HepG2 (cell line): ENCODE results near the gene DLL4. TPM values are rescaled to one million over a fixed set of nuclear protein-coding genes. Genes with fewer than 3 reads are reported as not detected.

ENCODE experiments used
- AGO1 ChIP-seq: fragments of 200-400 bp; formaldehyde crosslinking; IDR thresholded peaks from 2 replicates; pipeline ENCODE4 v1.6.1; 2017; ENCODE audit warnings: mild to moderate bottlenecking, low read depth, low read length, moderate library complexity; ENCODE audit not compliant: poor library complexity, severe bottlenecking
- BORCS8-MEF2B ChIP-seq: sonication (generic); formaldehyde crosslinking; IDR thresholded peaks from 2 replicates; pipeline ENCODE4 v1.8.0; 2022; ENCODE audit warnings: mild to moderate bottlenecking, missing genetic modification reagents
- CEBPG ChIP-seq: IDR thresholded peaks from 2 replicates; pipeline ENCODE4 v1.6.1; 2016
- CENPT ChIP-seq: sonication (generic); formaldehyde crosslinking; IDR thresholded peaks from 2 replicates; pipeline ENCODE4 v1.8.0; 2022; ENCODE audit warnings: low read depth, mild to moderate bottlenecking, moderate library complexity, missing genetic modification reagents
- FOSL1 ChIP-seq: sonication (generic); formaldehyde crosslinking; IDR thresholded peaks from 2 replicates; pipeline ENCODE4 v1.9.0; 2021; ENCODE audit warnings: missing genetic modification reagents, borderline replicate concordance
- FOXK2 ChIP-seq: fragments of 450-650 bp; IDR thresholded peaks from 2 replicates; pipeline ENCODE4 v1.6.1; 2016
- HNRNPL ChIP-seq: fragments of 200-400 bp; formaldehyde crosslinking; IDR thresholded peaks from 2 replicates; pipeline ENCODE4 v1.6.1; 2017; ENCODE audit warnings: mild to moderate bottlenecking, low read depth, low read length
- KLF11 ChIP-seq: IDR thresholded peaks from 2 replicates; pipeline ENCODE4 v1.6.1; 2016; ENCODE audit warnings: missing compliant biosample characterization
- LCORL ChIP-seq, 2 experiments: fragments of 450-650 bp in 1 of 2; sonication (generic) in 1 of 2; formaldehyde crosslinking in 1 of 2; IDR thresholded peaks; 2 replicates each; pipeline versions ENCODE4 v1.5.0 to v1.6.1; 2017 to 2020; ENCODE audit warnings: antibody characterized with exemption in 1 of 2, missing genetic modification reagents in 1 of 2
- MAZ ChIP-seq, 2 experiments: sonication (generic) in 1 of 2; formaldehyde crosslinking in 1 of 2; IDR thresholded peaks; 2 replicates each; pipeline versions ENCODE4 v1.5.0 to v1.6.1; 2012 to 2020; ENCODE audit warnings: low read depth in 2 of 2, mild to moderate bottlenecking in 2 of 2, borderline replicate concordance in 1 of 2, improper control_type of control experiment in 1 of 2, low read length in 1 of 2, missing genetic modification reagents in 1 of 2, moderate library complexity in 1 of 2
- NR2C2 ChIP-seq: sonication (generic); formaldehyde crosslinking; IDR thresholded peaks from 2 replicates; pipeline ENCODE4 v1.4.0; 2020; ENCODE audit warnings: missing genetic modification reagents, mild to moderate bottlenecking, moderate library complexity, borderline replicate concordance
- PITX1 ChIP-seq: sonication (generic); formaldehyde crosslinking; IDR thresholded peaks from 2 replicates; pipeline ENCODE4 v1.5.1; 2020; ENCODE audit warnings: mild to moderate bottlenecking, missing genetic modification reagents
- SRSF9 ChIP-seq: fragments of 200-400 bp; formaldehyde crosslinking; IDR thresholded peaks from 2 replicates; pipeline ENCODE4 v1.6.1; 2018; ENCODE audit warnings: borderline replicate concordance, mild to moderate bottlenecking, low read depth, low read length; ENCODE audit not compliant: insufficient read depth, poor library complexity, severe bottlenecking
- XRCC5 ChIP-seq: fragments of 200-400 bp; formaldehyde crosslinking; optimal IDR thresholded peaks from 2 replicates; pipeline ENCODE3; 2017; ENCODE audit warnings: mild to moderate bottlenecking, low read length
- ZC3H13 ChIP-seq: sonication (generic); formaldehyde crosslinking; IDR thresholded peaks from 2 replicates; pipeline ENCODE4 v1.8.1; 2023; ENCODE audit warnings: mild to moderate bottlenecking, missing genetic modification reagents, moderate library complexity
- ZKSCAN1 ChIP-seq: fragments of 150-350 bp; IDR thresholded peaks from 2 replicates; pipeline ENCODE4 v1.6.1; 2014; ENCODE audit warnings: low read length
- ZNF180 ChIP-seq: sonication (generic); formaldehyde crosslinking; IDR thresholded peaks from 2 replicates; pipeline ENCODE4 v1.4.0; 2020; ENCODE audit warnings: low read depth, missing genetic modification reagents, borderline replicate concordance
- ZNF432 ChIP-seq: sonication (generic); formaldehyde crosslinking; IDR thresholded peaks from 2 replicates; pipeline ENCODE4 v1.5.0; 2020; ENCODE audit warnings: missing genetic modification reagents, mild to moderate bottlenecking, borderline replicate concordance
- ZNF670 ChIP-seq: sonication (generic); formaldehyde crosslinking; IDR thresholded peaks from 2 replicates; pipeline ENCODE4 v1.8.0; 2022; ENCODE audit warnings: mild to moderate bottlenecking, missing genetic modification reagents, borderline replicate concordance
- ZNF879 ChIP-seq: sonication (generic); formaldehyde crosslinking; IDR thresholded peaks from 2 replicates; pipeline ENCODE4 v1.8.1; 2023; ENCODE audit warnings: missing genetic modification reagents
- polyA plus RNA-seq, 8 experiments: library from polyadenylated mRNA; depleted of rRNA in 3 of 8; stranded (reverse) in 7 of 8; unstranded in 1 of 8; fragments of >200 nt; fragmentation: Illumina TruSeq in 4 of 8; extraction: Trizol in 4 of 8; gene quantifications; 2 replicates each; pipeline versions ENCODE4 v1.2.1 to v1.2.3, GENCODE V29; 2011 to 2016; ENCODE audit warnings: low read depth in 4 of 8, missing spikeins in 1 of 8, mixed read lengths in 1 of 8; ENCODE audit not compliant: insufficient read depth in 1 of 8
- total RNA-seq, 5 experiments: library from RNA; depleted of rRNA; stranded (reverse); fragments of >200 nt; fragmentation: Illumina TruSeq; extraction: Trizol; gene quantifications; 2 replicates each; pipeline ENCODE4 v1.2.3, GENCODE V29; 2016; ENCODE audit warnings: low read depth in 1 of 5
- TF ChIP-seq, protein P1 (sequence below), 2 experiments: sonication (generic) in 1 of 2; formaldehyde crosslinking in 1 of 2; IDR thresholded peaks; 2 replicates each; pipeline versions ENCODE4 v1.4.0 to v1.6.1; 2018 to 2020; ENCODE audit warnings: missing genetic modification reagents in 2 of 2, borderline replicate concordance in 1 of 2, low read depth in 1 of 2, mild to moderate bottlenecking in 1 of 2, missing biosample characterization in 1 of 2
- TF ChIP-seq, protein P2 (sequence below): sonication (generic); formaldehyde crosslinking; IDR thresholded peaks from 2 replicates; pipeline ENCODE4 v1.9.0; 2022; ENCODE audit warnings: low read depth, missing genetic modification reagents
- TF ChIP-seq, protein P3 (sequence below): sonication (generic); formaldehyde crosslinking; IDR thresholded peaks from 2 replicates; pipeline ENCODE4 v1.4.0; 2020; ENCODE audit warnings: mild to moderate bottlenecking, missing genetic modification reagents

Gene DLL4
- total and polyA plus RNA-seq, 2 of the 13 experiments (the other 11 are each of a cell fraction or from before 2014, with no cell fraction given): 0.20 to 0.25 TPM

DNA sequence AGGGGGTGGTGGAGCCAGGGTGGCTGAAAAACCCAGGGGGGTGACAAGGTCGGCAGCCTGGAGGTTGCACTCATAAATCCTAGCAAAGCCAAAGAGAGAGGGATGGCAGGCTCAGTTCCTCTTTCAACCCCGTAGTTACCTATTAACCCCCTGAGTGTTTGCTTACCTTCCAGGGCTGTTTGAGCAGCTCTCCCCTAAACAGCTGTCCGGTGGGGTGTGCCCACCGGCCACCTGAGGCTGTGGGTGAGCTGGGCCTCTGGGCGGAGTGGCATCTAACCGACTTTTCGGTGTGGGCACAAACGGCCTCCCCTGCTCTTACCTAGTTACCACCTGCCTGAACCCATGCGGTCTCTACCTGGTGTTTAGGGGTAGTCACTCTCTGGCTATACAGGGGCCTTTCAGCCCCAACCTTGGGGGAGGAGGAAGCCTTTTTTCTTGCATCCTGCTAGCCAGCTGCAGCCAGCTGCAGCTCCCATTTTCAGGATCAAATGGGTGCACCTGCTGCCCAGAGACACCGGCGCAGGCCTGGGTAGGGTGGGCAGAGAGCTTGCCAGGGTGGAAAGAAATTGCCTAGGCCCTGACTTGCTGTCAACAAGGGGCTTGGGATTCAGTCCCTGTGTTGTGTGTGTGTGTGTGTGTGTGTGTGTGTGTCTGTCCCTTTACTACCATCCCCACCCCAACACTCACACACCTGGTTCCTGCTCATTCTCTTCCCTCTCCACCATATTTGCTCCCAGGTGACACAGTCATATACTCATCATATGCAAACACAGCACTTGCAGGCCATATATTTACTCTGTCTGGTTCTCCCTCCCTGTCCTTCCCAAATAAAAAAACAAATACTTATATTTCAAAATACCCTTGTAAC lies 3.7 kb downstream of the DLL4 start (continued):
- TF ChIP-seq PITX1 (CRISPR knock-in tag) (peak; percentile 75), HNRNPL (peak; percentile 95), MAZ (IDR thresholded peaks at IDR 0.05; ENCODE audit: borderline replicate concordance, low read depth, low read length) (no peak), MAZ (CRISPR knock-in tag; IDR thresholded peaks at IDR 0.05; ENCODE audit: low read depth) (no peak), ZNF432 (CRISPR knock-in tag) (no peak), ZKSCAN1 (no peak), CEBPG (CRISPR knock-in tag) (no peak), ZNF180 (no peak), ZNF670 (CRISPR knock-in tag) (no peak), XRCC5 (no peak), BORCS8-MEF2B (CRISPR knock-in tag) (no peak), LCORL (IDR thresholded peaks at IDR 0.05) (no peak), LCORL (CRISPR knock-in tag; IDR thresholded peaks at IDR 0.05) (peak; percentile 87), FOSL1 (CRISPR knock-in tag) (no peak), FOXK2 (no peak), NR2C2 (CRISPR knock-in tag) (no peak), SRSF9 (no peak), ZNF879 (CRISPR knock-in tag) (no peak), AGO1 (no peak), ZC3H13 (CRISPR knock-in tag) (no peak), KLF11 (no peak), CENPT (CRISPR knock-in tag) (no peak)
- TF ChIP-seq, protein P1, sequence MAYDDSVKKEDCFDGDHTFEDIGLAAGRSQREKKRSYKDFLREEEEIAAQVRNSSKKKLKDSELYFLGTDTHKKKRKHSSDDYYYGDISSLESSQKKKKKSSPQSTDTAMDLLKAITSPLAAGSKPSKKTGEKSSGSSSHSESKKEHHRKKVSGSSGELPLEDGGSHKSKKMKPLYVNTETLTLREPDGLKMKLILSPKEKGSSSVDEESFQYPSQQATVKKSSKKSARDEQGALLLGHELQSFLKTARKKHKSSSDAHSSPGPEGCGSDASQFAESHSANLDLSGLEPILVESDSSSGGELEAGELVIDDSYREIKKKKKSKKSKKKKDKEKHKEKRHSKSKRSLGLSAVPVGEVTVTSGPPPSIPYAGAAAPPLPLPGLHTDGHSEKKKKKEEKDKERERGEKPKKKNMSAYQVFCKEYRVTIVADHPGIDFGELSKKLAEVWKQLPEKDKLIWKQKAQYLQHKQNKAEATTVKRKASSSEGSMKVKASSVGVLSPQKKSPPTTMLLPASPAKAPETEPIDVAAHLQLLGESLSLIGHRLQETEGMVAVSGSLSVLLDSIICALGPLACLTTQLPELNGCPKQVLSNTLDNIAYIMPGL (CRISPR knock-in tag; IDR thresholded peaks at IDR 0.05; ENCODE audit: borderline replicate concordance in 1 of 2, low read depth in 1 of 2): peak in 1 of 2 experiments; percentile 36; a peak in 1 of 4 replicates
- TF ChIP-seq, protein P2, sequence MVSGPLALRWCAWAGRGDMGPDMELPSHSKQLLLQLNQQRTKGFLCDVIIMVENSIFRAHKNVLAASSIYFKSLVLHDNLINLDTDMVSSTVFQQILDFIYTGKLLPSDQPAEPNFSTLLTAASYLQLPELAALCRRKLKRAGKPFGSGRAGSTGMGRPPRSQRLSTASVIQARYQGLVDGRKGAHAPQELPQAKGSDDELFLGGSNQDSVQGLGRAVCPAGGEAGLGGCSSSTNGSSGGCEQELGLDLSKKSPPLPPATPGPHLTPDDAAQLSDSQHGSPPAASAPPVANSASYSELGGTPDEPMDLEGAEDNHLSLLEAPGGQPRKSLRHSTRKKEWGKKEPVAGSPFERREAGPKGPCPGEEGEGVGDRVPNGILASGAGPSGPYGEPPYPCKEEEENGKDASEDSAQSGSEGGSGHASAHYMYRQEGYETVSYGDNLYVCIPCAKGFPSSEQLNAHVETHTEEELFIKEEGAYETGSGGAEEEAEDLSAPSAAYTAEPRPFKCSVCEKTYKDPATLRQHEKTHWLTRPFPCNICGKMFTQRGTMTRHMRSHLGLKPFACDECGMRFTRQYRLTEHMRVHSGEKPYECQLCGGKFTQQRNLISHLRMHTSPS (CRISPR knock-in tag): peak; percentile 82
- TF ChIP-seq, protein P3, sequence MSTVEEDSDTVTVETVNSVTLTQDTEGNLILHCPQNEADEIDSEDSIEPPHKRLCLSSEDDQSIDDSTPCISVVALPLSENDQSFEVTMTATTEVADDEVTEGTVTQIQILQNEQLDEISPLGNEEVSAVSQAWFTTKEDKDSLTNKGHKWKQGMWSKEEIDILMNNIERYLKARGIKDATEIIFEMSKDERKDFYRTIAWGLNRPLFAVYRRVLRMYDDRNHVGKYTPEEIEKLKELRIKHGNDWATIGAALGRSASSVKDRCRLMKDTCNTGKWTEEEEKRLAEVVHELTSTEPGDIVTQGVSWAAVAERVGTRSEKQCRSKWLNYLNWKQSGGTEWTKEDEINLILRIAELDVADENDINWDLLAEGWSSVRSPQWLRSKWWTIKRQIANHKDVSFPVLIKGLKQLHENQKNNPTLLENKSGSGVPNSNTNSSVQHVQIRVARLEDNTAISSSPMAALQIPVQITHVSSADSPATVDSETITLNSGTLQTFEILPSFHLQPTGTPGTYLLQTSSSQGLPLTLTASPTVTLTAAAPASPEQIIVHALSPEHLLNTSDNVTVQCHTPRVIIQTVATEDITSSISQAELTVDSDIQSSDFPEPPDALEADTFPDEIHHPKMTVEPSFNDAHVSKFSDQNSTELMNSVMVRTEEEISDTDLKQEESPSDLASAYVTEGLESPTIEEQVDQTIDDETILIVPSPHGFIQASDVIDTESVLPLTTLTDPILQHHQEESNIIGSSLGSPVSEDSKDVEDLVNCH: no peak
